ENCODE data around the gene CYP24A1.
"Not testable (repeated sequence)": the region's sequence is repeated elsewhere in the genome, so short reads cannot be mapped to it uniquely, and the experiment has no call there.

CYP24A1 gene

GRCh38 chr20:54133434-54134427 is 40.1 kb downstream of the CYP24A1 start:
- no peak for DNase-seq (ENCODE audit: low read depth)

- no peak for DNase-seq (ENCODE audit: low read depth)
Observed at GRCh38 chr20:54132612-54133433, 41.0 kb downstream of the CYP24A1 start.

DNA sequence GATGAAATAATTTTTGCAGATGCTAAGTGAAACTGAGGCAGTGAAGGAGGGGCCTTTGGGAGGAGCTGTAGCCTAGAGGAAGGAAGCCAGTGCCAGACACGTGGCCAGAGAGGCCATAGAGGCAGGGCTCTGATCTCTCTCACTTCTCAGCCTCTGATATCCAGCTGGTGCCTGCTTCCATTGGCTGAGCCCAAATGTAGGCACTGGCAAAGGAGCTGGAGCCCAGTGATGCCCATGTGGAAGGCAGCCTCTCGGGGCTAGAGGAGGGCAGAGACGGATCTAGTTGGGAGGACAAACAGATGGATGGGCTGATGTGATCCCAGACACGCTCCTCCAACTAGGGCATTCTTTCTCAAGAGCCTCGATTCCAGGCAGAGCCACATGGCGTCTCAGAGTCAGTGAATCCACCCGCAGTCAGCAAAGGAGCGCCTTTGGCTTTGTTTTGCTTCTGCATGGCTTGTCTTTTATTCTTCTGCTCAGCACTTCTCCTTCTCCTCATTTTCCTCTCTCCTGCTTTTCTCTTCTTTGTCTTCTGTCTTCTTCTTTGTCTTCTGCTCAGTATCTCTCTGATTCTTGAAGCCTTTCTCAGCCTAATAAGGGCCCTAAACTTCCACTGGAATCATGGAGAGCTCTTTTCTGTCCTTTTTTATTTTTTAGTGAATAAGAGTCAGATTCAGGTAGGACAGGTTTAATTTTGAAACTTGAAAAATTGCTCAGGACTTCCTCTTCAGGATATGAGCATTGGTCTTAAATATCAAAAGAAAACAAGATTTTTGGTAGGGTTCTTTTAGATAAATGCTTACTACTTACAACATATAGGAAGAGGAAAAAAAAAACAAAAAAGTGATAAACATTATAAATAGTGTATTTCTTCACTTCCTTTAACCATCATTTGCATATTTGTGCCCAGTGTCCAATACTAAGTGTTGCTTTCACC is 41.8 kb downstream of the CYP24A1 start:
- no peak for DNase-seq (ENCODE audit: low read depth)

DNA sequence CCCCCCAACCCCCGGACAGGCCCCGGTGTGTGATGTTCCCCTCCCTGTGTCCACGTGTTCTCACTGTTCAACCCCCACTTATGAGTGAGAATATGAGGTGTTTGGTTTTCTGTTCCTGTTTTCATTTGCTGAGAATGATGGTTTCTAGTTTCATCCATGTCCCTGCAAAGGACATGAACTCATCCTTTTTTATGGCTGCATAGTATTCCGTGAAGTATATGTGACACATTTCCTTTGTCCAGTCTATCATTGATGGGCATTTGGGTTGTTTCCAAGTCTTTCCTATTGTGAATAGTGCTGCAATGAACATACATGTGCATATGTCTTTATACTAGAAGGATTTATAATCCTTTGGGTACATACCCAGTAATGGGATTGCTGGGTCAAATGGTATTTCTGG is 42.7 kb downstream of the CYP24A1 start:
- DNase-seq (ENCODE audit: low read depth), result not testable (repeated sequence)

- DNase-seq (ENCODE audit: low read depth), result no peak
Observed at GRCh38 chr20:54129350-54129749, 44.4 kb downstream of the CYP24A1 start.

DNA sequence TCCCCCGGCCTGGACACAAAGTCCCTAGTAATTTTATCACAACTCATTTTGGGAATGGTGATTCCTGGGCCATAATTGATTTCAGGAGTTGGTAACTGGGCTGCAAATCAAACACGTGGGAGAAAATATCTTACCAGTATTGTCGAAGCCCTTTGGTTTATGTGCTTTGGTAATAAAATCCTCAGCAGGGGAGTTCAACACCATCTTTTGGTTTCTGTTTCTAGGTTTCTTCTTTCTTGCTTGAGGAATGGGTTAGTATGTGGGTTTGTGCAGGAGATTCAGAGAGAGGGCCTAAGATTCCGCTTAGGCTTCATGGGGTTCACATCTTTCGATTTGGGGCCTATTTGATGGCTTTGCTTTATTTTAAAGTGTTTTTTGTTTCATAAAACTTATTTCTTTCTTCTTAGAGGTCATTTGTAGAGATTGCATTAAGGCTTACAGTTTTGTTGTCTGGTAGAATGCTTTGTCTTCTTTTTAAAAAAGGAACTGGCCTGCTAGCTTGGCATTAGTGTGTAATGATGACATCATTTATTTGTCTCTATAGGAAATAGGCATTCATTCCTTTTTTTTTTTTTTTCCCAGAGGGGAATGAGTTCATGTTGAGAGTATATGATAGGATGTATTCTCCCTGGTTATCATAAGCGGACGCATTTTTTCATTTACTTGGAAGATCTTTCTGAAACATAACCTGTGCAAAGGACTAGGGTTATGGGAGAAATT is 45.8 kb downstream of the CYP24A1 start:
- DNase-seq (ENCODE audit: low read depth), result no peak

DNA sequence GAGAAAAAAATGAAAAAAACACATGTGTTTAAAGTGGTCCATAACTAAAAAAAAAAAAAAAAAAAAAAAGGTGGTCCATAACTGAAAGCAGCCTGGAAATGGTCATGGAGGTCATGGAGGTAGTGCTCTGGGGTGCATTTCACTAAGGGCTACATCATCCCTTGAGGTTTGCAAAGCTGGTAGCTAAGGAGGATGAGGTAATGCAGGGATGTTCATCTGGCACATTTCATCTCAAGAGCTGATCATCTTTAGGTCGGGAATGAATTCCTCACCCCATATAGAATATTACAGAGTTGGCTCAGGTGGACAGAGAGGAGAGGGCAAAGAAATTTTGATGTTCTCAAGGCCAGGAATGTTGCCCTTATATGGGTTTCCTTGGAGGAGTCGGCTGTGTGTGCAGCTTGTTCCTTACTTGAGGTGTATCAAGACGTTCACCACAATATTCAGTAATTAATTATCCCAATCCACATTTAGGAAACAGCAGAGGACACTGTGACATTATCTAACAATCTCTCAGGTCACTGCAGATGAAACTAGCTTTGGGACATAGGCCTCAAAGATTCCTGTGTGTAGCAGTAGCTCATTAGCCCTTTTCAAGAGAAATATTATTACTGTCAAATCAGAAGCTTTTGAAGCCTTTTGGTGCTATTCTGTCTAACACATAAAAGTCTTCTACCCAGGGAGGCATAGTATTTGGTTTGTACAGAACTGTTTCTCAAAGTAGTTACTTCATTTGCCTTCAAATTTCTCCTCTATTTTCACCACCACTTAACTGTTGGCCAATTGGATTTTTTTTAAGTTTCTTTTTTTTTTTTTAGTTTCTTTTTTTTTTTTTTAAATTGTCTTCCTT is 46.8 kb downstream of the CYP24A1 start:
- no peak for DNase-seq (ENCODE audit: low read depth)

- not testable (repeated sequence) for DNase-seq (ENCODE audit: low read depth)
Observed at GRCh38 chr20:54126328-54126727, 47.5 kb downstream of the CYP24A1 start.

GRCh38 chr20:54123587-54124180 is 50.1 kb downstream of the CYP24A1 start:
- DNase-seq (ENCODE audit: low read depth), result no peak

GRCh38 chr20:54122681-54123586 is 50.9 kb downstream of the CYP24A1 start:
- DNase-seq (ENCODE audit: low read depth), result no peak

GRCh38 chr20:54122189-54122588 is 51.6 kb downstream of the CYP24A1 start:
- no peak for DNase-seq (ENCODE audit: low read depth)

GRCh38 chr20:54119744-54120143 is 54.0 kb downstream of the CYP24A1 start:
- no peak for DNase-seq (ENCODE audit: low read depth)

DNA sequence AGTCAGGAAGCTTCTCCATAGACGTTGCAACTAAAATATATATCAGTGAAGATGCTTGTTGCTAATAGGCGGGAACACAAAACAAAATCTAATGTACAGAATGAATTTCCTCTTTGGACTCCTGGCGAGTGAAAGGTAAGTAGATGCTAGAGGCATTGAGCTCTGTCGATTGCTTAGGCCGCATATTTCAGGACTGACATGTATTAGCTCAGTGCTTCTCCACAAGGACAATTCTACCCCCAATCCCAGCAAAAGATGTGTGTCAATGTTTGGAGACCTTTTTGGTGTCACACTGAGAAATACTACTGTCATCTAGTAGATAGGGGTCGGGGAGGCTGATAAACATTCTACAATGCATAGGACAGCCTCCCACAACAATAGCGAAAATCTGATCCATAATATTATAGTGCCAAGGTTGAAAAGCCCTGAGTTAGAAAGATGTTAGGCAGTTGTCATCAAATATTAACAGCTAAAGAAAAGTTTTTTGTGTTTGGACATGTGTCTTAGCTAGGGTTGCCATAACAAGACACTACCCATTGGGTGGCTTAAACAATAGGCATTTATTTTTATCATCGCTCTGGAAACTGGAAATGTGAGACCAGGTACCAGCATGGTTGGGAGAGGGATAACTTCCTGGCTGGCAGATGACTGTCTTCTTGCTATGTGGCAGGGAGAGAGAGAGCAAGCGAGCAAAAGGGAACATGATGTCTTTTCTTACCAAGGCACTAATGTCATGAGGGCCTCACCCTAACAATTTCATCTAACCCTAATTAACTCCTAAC is 55.4 kb downstream of the CYP24A1 start:
- DNase-seq (ENCODE audit: low read depth), result no peak

DNA sequence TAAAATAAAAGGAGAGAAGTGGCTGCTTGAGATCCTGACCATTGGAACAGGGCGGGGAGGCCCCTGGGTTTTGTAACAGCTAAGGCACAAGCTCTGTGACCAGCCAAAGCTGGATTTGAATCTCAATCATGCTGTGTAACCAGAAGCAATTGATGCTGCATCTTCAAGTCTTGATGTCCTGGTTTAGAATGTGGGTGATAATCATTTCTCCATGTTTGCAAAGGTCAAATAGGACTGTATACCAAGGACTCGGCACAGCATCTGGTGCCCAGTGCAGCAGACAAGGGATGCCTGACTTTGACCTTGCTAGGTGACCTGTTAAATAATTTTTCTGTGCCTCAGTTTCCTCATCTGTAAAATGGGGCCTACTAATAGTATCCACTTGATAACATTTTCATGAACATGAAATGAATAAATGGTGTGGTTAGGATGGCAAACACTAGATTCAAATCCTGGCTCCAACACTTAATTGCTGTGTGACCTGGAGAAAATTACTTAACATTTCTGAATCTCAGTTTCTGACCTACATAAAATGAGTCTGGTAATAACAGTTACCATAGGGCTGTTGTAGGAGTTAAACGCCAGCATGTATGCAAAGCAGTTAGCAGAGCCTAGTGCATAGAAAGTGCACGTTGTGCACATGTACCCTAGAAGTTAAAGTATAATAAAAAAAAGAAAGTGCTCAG is 57.1 kb downstream of the CYP24A1 start:
- no peak for DNase-seq (ENCODE audit: low read depth)

DNA sequence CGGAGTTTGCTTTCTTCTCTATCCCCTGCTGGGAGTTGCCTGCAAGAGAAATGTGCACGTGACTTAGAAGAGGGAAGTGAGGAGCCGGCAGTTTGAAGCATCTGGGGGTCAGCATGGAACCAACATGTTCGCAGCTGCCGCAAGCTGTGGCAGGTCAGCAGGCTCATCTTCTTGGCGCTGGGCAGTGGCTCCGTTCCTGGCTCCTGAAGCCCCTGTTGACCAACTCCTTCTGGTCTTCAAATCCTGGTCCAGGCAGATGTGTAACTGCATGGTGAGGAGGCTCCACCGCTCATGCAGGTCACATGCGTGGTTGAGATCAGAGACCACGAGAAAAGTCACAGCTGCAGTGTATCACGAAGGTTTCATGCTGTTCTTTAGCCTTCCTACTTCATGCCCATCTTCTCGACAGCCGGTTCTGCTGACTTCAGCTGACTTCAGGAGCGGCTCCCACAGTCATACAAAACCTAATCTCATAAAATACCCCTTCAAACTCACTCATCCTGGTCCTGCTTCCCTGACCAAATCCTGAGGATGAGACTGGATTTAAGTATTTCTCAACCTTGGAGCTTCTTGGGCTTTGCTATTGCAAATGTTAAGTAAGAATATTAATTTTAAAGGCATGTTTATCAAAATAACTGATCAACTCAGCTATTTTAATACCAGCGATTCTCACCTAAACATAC is 58.5 kb downstream of the CYP24A1 start:
- DNase-seq (ENCODE audit: low read depth), result no peak

DNA sequence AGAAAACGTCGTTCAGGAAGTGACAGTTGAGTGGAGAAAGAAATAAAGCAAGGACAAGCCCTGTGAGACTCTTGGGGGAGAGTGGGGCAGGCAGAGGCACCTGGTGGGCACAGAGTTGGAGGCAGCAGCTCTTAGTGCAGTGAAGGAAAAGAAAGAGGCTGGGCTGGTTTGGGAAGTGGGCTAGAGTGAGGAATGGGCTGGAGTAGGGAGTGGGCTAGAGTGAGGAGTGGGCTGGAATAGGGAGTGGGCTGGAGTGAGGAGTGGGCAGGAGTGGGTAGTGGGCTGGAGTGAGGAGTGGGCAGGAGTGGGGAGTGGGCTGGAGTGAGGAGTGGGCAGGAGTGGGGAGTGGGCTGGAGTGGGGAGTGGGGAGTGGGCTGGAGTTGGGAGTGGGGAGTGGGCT is 59.7 kb downstream of the CYP24A1 start:
- no peak for DNase-seq (ENCODE audit: low read depth)

GRCh38 chr20:54113566-54113965 is 60.2 kb downstream of the CYP24A1 start:
- no peak for DNase-seq (ENCODE audit: low read depth)
